GM12891 (cell line): ENCODE results near the gene DSTN.

Experiments
- PAX5 ChIP-seq: IDR thresholded peaks from 2 replicates; pipeline ENCODE4 v1.6.1; 2011; ENCODE audit warnings: low read length, moderate library complexity, mild to moderate bottlenecking; ENCODE audit not compliant: insufficient read depth, severe bottlenecking
- POLR2A ChIP-seq: IDR thresholded peaks from 2 replicates; pipeline ENCODE4 v1.6.1; 2011; ENCODE audit warnings: low read depth, low read length, control low read depth
- POLR2AphosphoS5 ChIP-seq: IDR thresholded peaks from 2 replicates; pipeline ENCODE4 v1.6.1; 2011; ENCODE audit warnings: low read depth, low read length, control low read depth
- SPI1 ChIP-seq: IDR thresholded peaks from 2 replicates; pipeline ENCODE4 v1.6.1; 2011; ENCODE audit warnings: low read depth, low read length, control low read depth
- TAF1 ChIP-seq: IDR thresholded peaks from 2 replicates; pipeline ENCODE4 v1.6.1; 2011; ENCODE audit warnings: low read depth, low read length, control low read depth

- TF ChIP-seq POLR2A (no peak), POLR2AphosphoS5 (no peak), SPI1 (no peak), TAF1 (no peak), PAX5 (no peak)
These were observed 28.2 kb downstream of the DSTN start for GRCh38 chr20:17598013-17598550.
